ENCODE data around the gene MRGPRE.

Gene MRGPRE

DNA sequence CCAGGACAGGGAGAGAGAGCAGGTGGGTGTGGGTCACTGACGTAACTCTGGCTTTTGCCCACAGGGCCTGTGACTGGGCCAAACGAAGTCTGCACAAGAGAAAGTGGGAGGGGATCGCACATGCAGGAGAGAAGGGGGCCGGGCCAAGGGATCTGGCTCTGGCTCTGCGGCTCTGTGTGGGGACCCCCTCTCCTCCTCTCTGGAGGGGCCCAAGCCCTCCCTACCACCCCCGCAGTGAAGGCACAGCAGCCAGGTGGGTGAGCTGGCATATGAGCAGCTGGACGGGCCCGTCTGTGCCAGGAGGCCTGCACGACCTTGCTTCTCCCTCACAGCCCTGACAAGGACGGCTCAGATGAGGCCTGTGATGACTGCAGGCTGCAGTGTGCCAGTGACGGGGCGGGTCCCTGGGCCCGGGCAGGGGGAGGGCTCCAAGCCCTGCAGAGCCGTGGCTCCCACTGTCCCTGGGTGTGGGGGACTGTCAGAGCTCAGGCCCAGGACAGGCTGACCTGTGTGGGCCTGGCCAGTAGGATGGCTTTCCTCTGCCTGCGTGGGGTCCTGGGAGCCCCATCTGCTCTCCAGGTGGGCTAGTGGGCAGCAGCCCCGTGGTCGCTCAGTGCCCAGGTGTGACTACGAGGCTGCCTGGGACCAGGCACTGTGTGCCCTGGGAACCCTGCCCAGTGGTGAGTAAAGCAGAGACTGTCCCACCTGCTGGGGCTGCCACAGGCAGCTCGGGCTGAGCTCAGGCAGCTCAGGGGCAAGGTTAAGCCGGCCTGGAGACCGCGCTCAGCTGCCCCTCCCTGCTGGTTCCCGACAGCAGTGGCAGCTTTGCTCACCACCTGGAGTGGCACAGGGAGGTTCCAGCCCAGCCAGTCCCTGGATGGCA, 35.8 kb downstream of the MRGPRE start:
- no peak for DNase-seq (ENCODE audit: low read depth)

DNA sequence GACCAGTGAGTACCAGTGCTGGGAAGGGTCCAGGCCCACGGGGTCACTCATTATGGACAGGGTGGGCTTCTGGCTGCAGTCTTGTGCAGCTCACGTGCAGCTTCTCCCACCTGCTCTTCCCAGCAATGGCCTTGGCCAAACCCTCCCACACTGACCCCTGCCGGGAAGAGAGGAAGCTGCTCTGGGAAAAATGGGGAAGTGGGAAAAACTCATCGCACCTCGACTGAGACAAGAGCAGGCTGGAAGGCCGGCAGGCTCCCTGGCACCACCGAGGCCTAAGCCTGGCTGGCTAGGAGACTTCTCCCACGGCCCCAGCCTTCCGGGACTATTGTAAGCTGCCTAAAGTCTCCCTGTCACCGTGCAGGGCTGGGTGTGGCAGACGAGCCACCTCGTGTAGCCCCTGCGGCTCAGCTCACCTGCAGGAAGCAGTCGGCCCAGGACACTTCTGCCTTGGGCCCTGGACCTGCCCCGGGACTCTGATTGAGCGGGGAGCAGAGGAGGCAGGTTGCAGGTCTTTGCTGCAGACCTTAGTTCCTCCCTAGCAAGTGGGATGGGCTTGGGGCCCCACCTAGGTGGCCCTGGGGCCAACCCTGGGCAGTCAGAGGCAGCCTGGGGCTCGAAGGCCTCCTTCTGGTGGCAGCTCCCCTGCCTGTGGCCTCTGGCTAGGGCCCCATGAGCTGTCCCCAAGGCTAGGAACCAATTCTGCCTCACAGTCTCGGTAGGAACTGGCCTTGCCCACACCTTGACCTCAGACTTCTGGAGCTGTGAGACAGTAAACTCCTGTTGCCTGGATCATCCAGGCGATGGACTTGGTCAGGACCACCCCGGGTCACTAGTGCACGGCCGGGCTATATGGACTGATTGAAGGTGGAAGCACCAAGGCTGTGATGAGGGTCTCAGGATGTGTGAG, 36.7 kb downstream of the MRGPRE start:
- no peak for DNase-seq (ENCODE audit: low read depth)

DNA sequence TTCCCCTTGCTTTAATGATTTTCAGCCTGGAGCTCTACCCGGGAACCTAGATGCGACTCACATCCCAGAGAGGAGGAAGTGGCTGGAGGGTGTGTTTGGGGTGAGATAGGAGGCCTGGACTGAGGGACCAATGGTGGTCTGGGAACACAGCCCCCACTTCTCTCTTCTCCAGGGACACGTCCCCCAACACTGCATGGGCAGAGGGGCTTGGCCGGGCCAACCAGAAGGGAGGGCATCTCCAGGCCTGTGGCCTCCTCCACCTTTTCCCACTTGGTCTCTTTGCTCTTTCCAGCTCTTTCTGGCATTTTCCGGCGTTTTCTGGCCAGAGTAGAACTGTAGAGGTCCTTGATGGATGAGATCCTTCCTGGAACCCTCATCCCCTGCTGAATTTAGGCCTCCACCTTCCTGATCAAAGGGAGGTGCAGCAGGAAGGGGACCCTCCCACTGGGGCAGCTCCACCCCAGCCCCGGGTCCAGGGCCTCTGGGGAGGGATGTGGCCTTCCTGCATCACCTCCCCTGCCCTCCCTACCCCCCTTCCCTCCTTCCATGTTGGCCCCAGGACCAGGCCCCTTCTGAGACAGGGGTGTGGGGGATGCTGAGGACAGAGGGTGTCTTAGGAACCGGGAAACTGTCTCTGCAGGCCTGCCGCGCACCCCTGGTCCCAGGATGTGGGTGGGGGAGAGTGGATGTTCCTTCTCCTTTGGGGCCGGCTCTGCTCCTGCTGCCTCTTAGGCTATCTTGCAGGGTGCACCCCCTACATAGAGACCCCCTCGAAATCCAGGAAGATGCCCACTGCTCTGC, 38.0 kb downstream of the MRGPRE start:
- DNase-seq (ENCODE audit: low read depth) = no peak

DNA sequence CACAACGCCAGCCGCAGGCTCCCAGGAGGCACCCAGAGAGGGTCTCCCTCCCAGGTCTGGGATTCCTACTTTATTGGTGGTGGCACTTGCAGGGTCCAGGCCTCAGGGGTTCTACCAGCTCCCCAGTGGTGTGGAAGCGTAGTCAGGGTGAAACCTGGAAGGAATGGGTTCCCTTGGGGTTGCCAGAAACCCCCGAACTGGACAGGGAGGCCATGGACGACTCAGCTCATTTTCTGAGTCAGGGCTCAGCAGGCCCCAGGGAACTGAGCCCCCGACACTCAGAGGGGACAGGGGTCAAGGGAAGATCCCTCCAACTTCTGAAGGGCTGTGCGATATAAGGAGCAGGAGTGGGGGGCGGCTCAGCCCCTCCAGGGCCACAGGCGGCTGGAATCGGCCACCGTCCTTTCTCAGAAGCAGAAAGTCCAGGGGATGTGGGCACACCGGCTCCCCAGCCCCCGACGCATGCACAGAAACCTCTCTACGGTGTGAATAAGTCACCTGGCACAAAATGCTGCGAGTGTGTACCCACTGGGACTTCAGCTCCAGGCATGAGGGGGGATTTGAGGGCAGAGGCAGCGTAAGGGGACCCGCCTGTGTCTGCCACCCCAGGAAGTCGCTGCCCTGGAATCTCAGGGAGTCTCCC, 38.7 kb downstream of the MRGPRE start:
- no peak for DNase-seq (ENCODE audit: low read depth)

DNA sequence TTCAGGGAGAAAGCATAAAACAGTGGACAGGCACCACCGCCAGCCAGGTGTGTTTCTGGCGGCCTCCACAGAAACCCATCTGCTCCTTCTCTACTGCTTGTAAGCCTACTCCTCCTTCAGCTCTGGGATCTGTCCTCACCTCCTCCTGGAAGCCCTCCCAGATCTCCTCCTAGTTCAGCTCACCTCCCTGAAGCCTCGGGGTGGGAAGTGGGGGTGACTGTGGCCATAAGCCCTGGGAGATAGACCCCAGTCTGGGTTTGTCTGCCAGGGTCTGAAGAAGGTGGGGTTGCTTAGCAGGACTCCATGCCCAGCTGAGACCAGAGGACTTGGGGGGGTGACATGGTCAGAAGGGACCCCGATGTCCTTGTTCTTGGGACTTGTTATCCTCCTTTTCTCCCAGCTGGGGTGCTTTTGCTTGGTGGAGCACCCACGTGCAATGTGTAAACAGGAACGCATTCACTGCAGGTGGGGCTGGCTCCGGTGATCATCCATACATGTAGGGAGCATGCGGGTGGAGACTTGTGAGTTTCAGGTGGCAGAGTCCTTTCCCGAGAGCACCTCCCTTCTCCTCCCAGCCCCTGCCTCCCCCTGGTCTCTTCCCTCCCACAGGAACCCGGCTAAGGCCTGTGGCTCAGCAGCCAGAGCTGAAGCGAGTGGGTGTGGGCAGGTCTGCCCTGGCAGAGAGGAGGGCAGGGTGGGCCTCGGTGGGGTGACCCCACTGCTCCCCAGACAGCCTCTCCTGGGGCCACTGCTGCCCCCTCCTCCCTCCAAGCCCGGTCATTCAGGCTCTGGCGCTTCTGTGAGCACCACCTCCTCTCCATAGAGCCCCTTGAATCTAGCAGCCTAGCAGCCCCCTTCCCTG, 39.5 kb downstream of the MRGPRE start:
- no peak for DNase-seq (ENCODE audit: low read depth)

DNA sequence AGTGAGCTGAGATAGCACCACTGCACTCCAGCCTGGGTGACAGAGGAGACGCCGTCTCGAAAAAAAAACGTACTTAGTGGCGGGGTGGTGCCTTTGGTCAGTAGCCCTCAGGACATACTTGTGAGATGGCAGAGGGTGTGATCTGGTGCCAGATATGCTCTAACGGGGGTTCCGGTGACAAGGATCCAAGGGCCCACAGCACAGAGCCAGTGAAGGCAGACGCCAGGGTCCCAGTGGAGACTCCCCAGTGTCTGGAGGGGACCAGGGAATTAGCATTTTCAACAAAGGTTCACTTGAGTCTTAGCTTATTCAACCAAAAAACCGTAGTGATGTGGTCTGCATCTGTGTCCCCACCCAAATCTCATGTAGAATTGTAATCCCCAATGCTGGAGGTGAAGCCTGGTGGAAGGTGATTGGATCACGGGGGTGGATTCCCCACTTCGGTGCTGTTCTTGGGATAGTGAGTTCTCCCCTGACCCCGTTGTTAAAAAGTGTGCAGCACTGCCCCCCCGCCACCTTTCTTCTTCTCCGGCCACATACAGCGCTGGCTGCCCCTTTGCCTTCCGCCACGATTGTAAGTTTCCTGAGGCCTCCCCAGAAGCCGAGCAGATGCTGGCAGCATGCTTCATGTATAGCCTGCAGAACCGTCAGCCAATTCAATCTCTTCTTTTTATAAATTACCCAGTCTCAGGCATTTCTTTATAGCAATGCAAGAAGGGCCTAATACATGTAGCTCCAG, 40.5 kb downstream of the MRGPRE start:
- no peak for DNase-seq (ENCODE audit: low read depth)

DNA sequence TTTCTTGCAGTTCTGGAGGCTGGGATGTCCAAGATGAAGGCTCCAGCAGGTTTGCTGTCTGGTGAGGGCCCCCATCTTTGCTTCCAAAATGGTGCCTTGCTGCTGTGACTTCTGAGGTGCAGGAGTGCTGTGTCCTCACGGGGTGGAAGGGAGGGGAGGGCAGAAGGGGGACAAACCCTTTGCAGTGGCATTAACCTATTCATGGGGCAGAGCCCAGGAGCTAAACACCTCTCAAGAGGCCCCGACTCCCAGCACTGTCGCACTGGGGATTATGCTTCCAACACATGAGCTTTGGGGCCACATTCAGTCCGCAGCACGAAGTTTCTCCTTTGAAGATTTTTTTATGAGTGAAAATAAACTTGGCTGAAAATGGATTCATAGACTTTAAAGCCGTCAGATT, 41.6 kb downstream of the MRGPRE start:
- no peak for DNase-seq (ENCODE audit: low read depth)

DNA sequence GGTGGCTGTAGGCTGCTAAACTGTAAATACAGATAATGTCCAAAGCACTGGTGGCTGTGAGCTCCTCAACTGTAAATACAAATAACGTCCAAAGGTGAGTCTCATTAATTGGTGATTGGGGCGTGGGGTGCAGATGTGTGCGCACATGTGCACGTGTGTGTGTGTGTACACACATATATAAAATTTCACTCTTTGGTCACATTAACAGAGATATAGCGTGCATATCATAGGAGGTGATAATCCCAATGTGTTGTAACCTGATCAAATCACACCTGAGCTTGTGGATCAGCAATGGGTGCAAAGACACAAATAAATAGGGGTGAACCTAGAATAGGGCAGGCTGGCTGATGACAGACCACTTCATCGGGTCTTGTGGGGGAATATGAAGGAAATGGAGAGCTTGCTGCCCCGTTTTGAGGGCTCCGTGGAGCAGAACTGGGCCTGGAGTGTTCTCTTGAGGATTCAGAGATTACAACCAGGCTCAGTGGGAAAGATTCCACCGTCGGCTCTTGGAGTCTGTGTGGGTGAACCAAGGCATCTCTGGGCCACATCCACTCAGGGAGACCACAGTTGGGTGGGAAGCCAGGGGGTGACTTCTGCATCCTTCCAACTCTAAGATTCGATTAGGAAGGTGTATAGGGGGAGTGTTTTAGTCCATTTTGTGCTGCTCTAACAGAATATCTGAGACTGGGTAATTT, 42.2 kb downstream of the MRGPRE start:
- DNase-seq (ENCODE audit: low read depth) = no peak

DNA sequence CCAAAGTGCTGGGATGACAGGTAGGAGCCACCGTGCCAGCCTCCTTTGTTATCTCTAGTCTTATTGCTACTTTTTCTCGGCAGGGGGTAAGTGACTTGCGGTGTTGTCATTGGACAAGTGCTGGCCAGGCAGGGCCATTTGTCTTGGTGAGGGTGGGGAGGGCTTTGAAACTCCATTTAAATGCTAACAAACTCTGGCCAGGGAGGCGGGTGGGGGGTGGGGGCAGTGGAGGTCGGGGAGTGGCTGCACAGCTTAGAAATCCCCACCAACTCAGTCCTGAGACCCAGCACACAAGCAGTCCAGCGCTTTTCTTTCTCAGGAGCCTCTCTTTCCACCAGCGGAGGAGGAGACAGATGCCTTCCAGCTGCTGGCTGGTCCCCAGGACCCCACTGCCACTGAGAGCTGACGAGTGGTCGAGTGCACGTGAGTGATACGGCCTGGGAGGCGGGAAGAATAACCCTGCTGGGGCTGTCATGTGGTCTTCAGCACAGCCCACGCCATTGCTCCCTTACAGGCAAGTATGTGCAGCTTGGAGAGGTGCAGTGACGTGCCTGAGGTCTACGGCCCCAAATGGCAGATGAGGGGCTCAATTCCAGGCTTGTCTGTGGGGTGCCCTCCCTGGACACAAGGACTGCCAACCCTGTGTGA, 42.9 kb downstream of the MRGPRE start:
- DNase-seq (ENCODE audit: low read depth) = no peak

DNA sequence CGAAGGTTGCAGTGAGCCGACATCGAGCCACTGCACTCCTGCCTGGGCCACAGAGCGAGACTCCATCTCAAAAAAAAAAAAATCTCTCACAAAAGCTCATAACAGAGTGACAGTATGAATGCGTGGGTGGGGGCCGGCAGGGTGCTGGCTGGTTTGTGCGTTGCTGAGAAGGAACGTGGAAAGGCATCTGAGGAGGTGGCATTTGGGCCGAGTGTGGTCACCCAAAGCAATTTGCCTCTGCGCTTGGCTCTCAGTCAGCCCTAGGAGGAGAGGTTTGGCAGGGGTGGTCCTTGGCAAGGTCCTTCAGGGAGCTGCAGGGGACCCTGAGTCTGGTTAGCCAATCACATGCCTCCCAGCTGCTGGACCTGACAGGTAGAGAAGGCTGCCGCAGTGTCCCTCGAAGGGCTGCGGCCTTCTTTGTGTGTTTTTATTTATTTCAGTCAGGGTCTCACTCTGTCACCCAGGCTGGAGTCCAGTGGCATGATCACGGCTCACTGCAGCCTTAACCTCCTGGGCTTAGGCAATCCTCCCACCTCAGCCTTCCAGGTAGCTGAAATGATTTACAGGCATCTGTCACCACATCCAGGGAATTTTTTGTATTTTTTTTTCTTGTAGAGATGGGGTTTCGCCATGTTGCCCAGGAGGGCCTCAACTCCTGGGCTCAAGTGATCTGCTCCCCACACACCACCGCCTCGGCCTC, 43.6 kb downstream of the MRGPRE start:
- no peak for DNase-seq (ENCODE audit: low read depth)

DNA sequence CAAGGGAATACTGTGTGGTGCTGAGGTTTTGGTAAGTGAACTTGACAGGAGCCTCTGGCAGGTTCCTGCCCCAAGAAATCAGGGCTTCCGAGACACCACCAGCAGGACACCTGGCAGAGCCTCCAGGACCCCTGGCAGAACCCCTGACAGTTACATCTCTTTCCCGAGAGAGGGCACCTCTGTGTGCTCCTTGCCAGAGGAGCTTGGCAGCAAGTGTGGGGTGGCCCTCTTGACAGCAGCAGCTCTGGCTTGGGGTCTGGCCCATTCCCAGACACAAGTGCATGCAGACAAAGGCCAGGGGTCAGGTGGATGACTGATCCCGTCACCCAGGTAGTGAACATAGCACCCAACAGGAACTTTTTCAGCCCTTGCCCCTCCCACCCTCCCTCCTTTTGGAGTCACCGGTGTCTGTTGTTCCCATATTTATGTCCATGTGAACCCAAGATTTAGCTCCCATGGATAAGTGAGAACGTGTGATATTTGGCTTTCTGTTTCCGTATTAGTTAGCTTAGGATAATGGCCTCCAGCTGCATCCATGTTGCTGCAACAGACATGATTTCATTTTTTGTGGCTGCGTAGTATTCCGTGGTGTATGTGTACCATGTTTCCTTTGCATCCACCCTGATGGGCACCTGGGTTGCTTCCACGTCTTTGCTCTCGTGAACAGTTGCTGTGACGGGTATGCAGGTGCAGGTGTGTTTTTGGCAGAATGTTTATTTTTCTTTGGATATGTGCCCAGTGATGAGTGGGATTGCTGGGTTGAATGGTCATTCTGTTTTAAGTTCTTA, 45.9 kb downstream of the MRGPRE start:
- no peak for DNase-seq (ENCODE audit: low read depth)

DNA sequence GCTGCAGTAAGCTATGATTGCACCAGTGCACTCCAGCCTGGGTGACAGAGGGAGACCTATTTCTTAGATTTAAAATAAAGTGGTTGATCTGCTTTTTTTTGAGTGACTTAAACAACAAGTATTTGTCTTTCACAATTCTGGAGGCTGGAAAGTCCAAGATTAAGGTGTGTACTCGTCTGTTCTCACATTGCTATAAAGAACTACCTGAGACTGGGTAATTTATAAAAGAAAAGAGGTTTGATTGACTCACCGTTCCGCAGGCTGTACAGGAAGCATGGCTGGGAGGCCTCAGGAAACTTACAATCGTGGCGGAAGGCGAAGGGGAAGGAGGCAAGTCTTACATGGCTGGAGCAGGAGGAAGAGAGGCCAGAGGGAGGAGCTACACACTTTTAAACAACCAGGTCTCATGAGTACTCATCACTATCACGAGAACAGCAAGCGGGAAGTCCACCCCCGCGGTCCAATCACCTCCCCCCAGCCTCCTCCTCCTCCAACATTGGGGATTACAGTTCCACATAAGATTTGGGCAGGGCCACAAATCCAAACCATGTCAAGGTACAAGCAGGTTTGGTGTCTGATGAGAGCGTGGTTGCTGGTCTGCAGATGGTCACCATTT, 47.4 kb downstream of the MRGPRE start:
- DNase-seq (ENCODE audit: low read depth) = no peak

DNA sequence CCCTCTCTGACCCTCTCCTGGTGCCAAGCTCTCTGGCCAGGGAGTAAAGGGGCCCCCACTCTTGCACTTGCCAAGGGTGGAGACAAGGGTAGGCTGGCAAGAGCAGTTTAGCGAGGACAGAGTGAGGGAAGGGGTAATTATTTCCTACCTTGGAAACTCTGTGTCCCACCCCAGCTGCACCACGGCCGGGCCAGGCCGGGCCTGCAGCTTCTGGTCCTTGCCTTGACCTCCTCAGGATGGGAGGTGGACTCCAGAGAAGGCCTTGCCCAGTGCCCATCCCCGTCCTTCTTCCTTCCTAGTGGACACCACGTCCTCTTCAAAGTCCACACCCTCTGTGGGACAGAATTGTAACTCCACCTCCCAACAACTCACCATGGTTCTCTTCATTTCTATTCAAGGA, 48.7 kb downstream of the MRGPRE start:
- no peak for DNase-seq (ENCODE audit: low read depth)

DNA sequence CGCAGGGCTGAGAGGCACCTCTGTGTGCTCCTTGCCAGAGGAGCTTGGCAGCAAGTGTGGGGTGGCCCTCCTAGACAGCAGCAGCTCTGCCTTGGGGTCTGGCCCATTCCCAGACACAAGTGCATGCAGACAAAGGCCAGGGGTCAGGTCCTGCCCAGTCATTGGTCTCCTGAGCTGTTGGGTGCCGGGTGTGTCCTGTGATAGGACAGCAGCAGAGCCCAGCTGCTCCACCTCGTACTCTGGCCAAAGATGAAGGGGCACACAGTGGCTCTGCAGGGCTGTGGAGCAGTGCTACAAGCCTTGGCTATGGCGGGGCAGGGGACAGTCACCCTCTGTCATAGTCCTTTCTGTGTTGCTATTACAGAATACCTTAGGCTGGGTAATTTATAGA, 49.8 kb downstream of the MRGPRE start:
- DNase-seq (ENCODE audit: low read depth) = no peak

DNA sequence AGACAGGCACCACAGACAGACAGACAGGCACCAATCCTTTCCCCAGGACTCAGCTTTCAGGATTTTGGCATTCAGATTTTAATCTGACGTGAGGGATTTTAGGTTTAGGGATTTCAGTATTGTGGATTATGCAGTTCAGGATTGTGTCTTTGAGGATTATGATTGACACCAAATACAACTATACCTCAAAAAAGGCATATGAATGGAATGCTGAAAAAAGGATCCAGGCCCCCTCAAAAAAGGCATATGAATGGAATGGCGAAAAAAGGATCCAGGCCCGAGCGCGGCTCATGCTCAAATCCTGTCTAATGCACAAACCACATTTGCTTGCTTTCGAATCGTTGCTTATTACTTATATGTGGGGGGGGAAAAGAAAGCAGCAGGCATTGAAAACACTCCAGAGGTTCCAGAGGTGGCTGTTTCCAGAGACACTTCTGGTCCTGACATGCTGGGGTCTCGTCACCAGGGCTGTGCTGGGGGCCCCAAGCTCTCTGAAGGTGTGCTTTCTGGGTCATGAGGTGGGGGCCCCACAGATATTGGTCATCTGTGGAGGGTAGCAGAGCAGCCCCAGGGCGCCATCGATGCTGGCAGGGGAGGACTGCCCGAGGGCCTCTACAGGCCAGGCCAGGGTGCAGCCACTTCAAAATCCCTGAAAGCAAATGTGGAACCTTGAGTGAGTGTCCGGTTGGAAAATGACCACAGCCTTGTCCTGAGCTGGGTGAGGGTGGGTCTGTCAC, 50.3 kb downstream of the MRGPRE start:
- DNase-seq (ENCODE audit: low read depth) = no peak

DNA sequence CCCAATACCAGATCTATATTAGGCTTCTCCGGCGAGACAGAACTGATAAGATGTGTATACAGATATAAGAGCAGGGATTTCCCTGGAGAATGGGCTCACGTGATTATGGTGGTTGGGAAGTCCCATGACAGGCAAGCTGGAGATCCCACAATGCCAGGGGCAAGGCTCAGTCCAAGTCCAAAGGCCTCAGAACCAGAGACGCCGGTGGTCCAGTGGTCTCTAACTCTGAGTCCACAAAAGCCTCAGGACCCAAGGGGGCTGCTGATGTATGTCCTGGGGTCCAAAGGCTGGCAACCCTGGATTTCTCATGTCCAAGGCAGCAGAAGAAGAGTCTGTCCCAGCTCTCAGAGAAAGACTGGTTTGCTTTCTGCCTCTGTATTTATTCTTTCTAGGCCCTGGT, 51.3 kb downstream of the MRGPRE start:
- no peak for DNase-seq (ENCODE audit: low read depth)
